H9 (cell line): ENCODE measurements around the gene TRAF2. TPM values are rescaled to one million over a fixed set of nuclear protein-coding genes. Genes with fewer than 3 reads are reported as not detected.

ENCODE experiments used
- DNase-seq: peaks from one replicate; pipeline ENCODE4 v3.0.0-alpha.2; 2017
- H2AFZ ChIP-seq: one replicate; pipeline ENCODE4 v1.6.1; 2013; ENCODE audit warnings: mild to moderate bottlenecking, low read length, control low read depth, moderate library complexity
- H2AK5ac ChIP-seq: 2 replicates; pipeline ENCODE4 v1.6.1; 2013; ENCODE audit warnings: low read length, control low read depth, mixed read lengths; ENCODE audit not compliant: insufficient read length
- H2BK120ac ChIP-seq: one replicate; pipeline ENCODE4 v1.6.1; 2013; ENCODE audit warnings: low read depth, mild to moderate bottlenecking, low read length, control low read depth, inconsistent platforms; ENCODE audit not compliant: poor library complexity, severe bottlenecking
- H2BK12ac ChIP-seq: 2 replicates; pipeline ENCODE4 v1.6.1; 2013; ENCODE audit warnings: low read length, control low read depth, mixed read lengths, low read depth; ENCODE audit not compliant: insufficient read length
- H2BK15ac ChIP-seq: 2 replicates; pipeline ENCODE4 v1.6.1; 2013; ENCODE audit warnings: low read depth, low read length, control low read depth
- H2BK20ac ChIP-seq: one replicate; pipeline ENCODE4 v1.6.1; 2013; ENCODE audit warnings: low read depth, mild to moderate bottlenecking, low read length, control low read depth, inconsistent platforms; ENCODE audit not compliant: poor library complexity, severe bottlenecking
- H2BK5ac ChIP-seq: 2 replicates; pipeline ENCODE4 v1.6.1; 2013; ENCODE audit warnings: low read length, control low read depth, mixed read lengths; ENCODE audit not compliant: insufficient read length
- H3K14ac ChIP-seq: 2 replicates; pipeline ENCODE4 v1.6.1; 2013; ENCODE audit warnings: low read length, control low read depth; ENCODE audit not compliant: insufficient read depth
- H3K18ac ChIP-seq: 2 replicates; pipeline ENCODE4 v1.6.1; 2013; ENCODE audit warnings: low read depth, mild to moderate bottlenecking, mixed read lengths, low read length, control low read depth; ENCODE audit not compliant: insufficient read length
- H3K23ac ChIP-seq: 2 replicates; pipeline ENCODE4 v1.6.1; 2013; ENCODE audit warnings: low read length, control low read depth, mixed read lengths, low read depth; ENCODE audit not compliant: insufficient read length
- H3K23me2 ChIP-seq: 2 replicates; pipeline ENCODE4 v1.6.1; 2013; ENCODE audit warnings: low read depth, mild to moderate bottlenecking, mixed read lengths, low read length, control low read depth; ENCODE audit not compliant: insufficient read length, poor library complexity, severe bottlenecking
- H3K27ac ChIP-seq: 2 replicates; pipeline ENCODE4 v1.5.1; 2013; ENCODE audit warnings: low read length, control low read depth, mixed read lengths, low read depth; ENCODE audit not compliant: insufficient read length
- H3K27me3 ChIP-seq: 2 replicates; pipeline ENCODE4 v1.6.1; 2013; ENCODE audit warnings: low read length, control low read depth, inconsistent platforms; ENCODE audit not compliant: insufficient read depth
- H3K4ac ChIP-seq: 2 replicates; pipeline ENCODE4 v1.6.1; 2013; ENCODE audit warnings: low read depth, mild to moderate bottlenecking, control low read depth, inconsistent platforms, low read length, moderate library complexity
- H3K4me1 ChIP-seq: 2 replicates; pipeline ENCODE4 v1.6.1; 2013; ENCODE audit warnings: low read length, control low read depth, inconsistent platforms; ENCODE audit not compliant: insufficient read depth
- H3K4me2 ChIP-seq: 2 replicates; pipeline ENCODE4 v1.6.1; 2013; ENCODE audit warnings: low read length, control low read depth, mixed read lengths; ENCODE audit not compliant: insufficient read length, insufficient read depth
- H3K56ac ChIP-seq: 2 replicates; pipeline ENCODE4 v1.6.1; 2013; ENCODE audit warnings: low read depth, mild to moderate bottlenecking, mixed read lengths, low read length, control low read depth; ENCODE audit not compliant: insufficient read length
- H3K79me1 ChIP-seq: 2 replicates; pipeline ENCODE4 v1.6.1; 2013; ENCODE audit warnings: low read depth, mild to moderate bottlenecking, moderate library complexity, low read length, control low read depth, inconsistent platforms; ENCODE audit not compliant: insufficient read depth, poor library complexity, severe bottlenecking
- H3K79me2 ChIP-seq: 2 replicates; pipeline ENCODE4 v1.6.1; 2013; ENCODE audit warnings: low read length, control low read depth, inconsistent platforms; ENCODE audit not compliant: insufficient read depth
- H3K9ac ChIP-seq: 2 replicates; pipeline ENCODE4 v1.6.1; 2013; ENCODE audit warnings: low read length, control low read depth, mixed read lengths; ENCODE audit not compliant: insufficient read length; ENCODE audit errors: extremely low read depth
- H3K9me3 ChIP-seq: one replicate; pipeline ENCODE4 v1.6.1; 2013; ENCODE audit warnings: low read depth, low read length, inconsistent platforms; ENCODE audit not compliant: control insufficient read depth
- H3T11ph ChIP-seq: one replicate; pipeline ENCODE4 v1.6.1; 2013; ENCODE audit warnings: mild to moderate bottlenecking, low read length, control low read depth, inconsistent platforms
- H4K20me1 ChIP-seq: one replicate; pipeline ENCODE4 v1.6.1; 2013; ENCODE audit not compliant: control insufficient read depth, insufficient read length, insufficient read depth
- H4K5ac ChIP-seq: 2 replicates; pipeline ENCODE4 v1.6.1; 2013; ENCODE audit warnings: low read depth, mild to moderate bottlenecking, mixed read lengths, low read length, control low read depth; ENCODE audit not compliant: insufficient read length
- H4K8ac ChIP-seq: replicated peaks from 2 replicates; pipeline ENCODE4 v1.6.1; 2013; ENCODE audit warnings: low read length, control low read depth, mixed read lengths, low read depth; ENCODE audit not compliant: insufficient read length
- H4K91ac ChIP-seq: 2 replicates; pipeline ENCODE4 v1.6.1; 2013; ENCODE audit warnings: low read depth, mild to moderate bottlenecking, moderate library complexity, mixed read lengths, low read length, control low read depth; ENCODE audit not compliant: insufficient read length
- H3K27ac Mint-ChIP-seq, 3 experiments: 2 replicates in 2 of 3; 3 replicates in 1 of 3; pipeline ENCODE4 v1.8.0; 2020 to 2021; ENCODE audit warnings: mixed read lengths in 3 of 3, mild to moderate bottlenecking in 1 of 3, moderate library complexity in 1 of 3
- H3K27me3 Mint-ChIP-seq: 2 replicates; pipeline ENCODE4 v1.8.0; 2021; ENCODE audit warnings: low read depth, mild to moderate bottlenecking, moderate library complexity, mixed read lengths
- H3K36me3 Mint-ChIP-seq, 3 experiments: 2 replicates in 2 of 3; 3 replicates in 1 of 3; pipeline ENCODE4 v1.8.0; 2020 to 2021; ENCODE audit warnings: low read depth in 3 of 3, mixed read lengths in 3 of 3; ENCODE audit not compliant: insufficient read depth in 1 of 3
- H3K4me1 Mint-ChIP-seq, 2 experiments: 2 replicates each; pipeline ENCODE4 v1.8.0; 2020; ENCODE audit warnings: mixed read lengths in 2 of 2
- H3K4me3 Mint-ChIP-seq, 2 experiments: 2 replicates in 1 of 2; 3 replicates in 1 of 2; pipeline ENCODE4 v1.8.0; 2020 to 2021; ENCODE audit warnings: mild to moderate bottlenecking in 2 of 2, mixed read lengths in 2 of 2, moderate library complexity in 1 of 2
- H3K9me3 Mint-ChIP-seq, 2 experiments: 2 replicates in 1 of 2; 3 replicates in 1 of 2; pipeline ENCODE4 v1.8.0; 2020; ENCODE audit warnings: mild to moderate bottlenecking in 2 of 2, mixed read lengths in 2 of 2, moderate library complexity in 1 of 2
- CTCF ChIP-seq: fragments of 200-600 bp; sonication (generic); conservative IDR thresholded peaks from 3 replicates; pipeline ENCODE4 v1.8.0; 2021; ENCODE audit warnings: antibody characterized with exemption, mild to moderate bottlenecking
- WGBS: extraction: QIAGEN DNeasy Blood & Tissue Kit; methylation state at CpG from one replicate; pipeline ENCODE4 v1.1.7; 2013; ENCODE audit warnings: missing lambda C conversion rate, low lambda C conversion rate, mixed read lengths; ENCODE audit not compliant: insufficient read length; ENCODE audit errors: extremely low coverage; 5-methylcytosine and 5-hydroxymethylcytosine counted together
- total RNA-seq: library from RNA; stranded (reverse); gene quantifications from 2 replicates; pipeline ENCODE4 v1.2.1, GENCODE V29; 2021

TRAF2 gene
- total RNA-seq, 1 experiment from 2014 or later = 48.8 TPM

- Histone ChIP-seq H4K8ac (no peak overlapping the region), H4K5ac (no peak overlapping the region), H3K56ac (no peak overlapping the region), H2BK120ac (no peak overlapping the region), H4K20me1 (no peaks in the 10 kb centered on the region), H3K23ac (no peak overlapping the region), H4K91ac (no peak overlapping the region), H3T11ph (no peak overlapping the region), H3K4ac (no peak overlapping the region), H3K18ac (no peak overlapping the region), H3K9me3 (no peaks in the 10 kb centered on the region), H3K4me2 (no peak overlapping the region), H3K27me3 (no peaks in the 10 kb centered on the region), H3K79me2 (no peaks in the 10 kb centered on the region), H3K14ac (no peak overlapping the region), H3K79me1 (no peaks in the 10 kb centered on the region), H3K27ac (no peak overlapping the region), H2BK15ac (no peak overlapping the region), H2BK5ac (no peak overlapping the region), H2AFZ (no peak overlapping the region), H2BK12ac (no peak overlapping the region), H2BK20ac (no peak overlapping the region), H3K4me1 (no peaks in the 10 kb centered on the region), H2AK5ac (no peak overlapping the region), H3K23me2 (peaks cover 3% of the 10 kb centered on the region), H3K9ac (no peak overlapping the region)
- no peak for TF ChIP-seq CTCF
- peak overlapping the region; percentile 58 to 68; a peak in 3 of 5 replicates for H3K4me3 Mint-ChIP-seq
- peak overlapping the region in 1 of 3 experiments; percentile 68; a peak in 1 of 7 replicates for H3K27ac Mint-ChIP-seq
- H3K27me3 Mint-ChIP-seq = peaks cover 3% of the 10 kb centered on the region; the same call in 1 of the 2 replicates
- DNase-seq = no peak
- H3K9me3 Mint-ChIP-seq = no peaks in the 10 kb centered on the region
- H3K36me3 Mint-ChIP-seq = peaks cover 2 to 48% (median 35%) of the 10 kb centered on the region in 3 experiments; a peak in 5 of 7 replicates
- peaks cover 7 to 14% of the 10 kb centered on the region in 2 experiments for H3K4me1 Mint-ChIP-seq
- whole genome bisulfite sequencing = no CpG with 5 or more reads among the region's 60 CpGs
These were observed 56.0 kb downstream of the TRAF2 start for GRCh38 chr9:136942112-136942880.
